Activated CD4-positive, alpha-beta T cell treated with anti-CD3 and anti-CD28 coated beads for 36 hours (primary cell): Measurements from ENCODE around the gene TNFAIP3. TPM values are rescaled to one million over a fixed set of nuclear protein-coding genes. Genes with fewer than 3 reads are reported as not detected.
A peak's percentile ranks its signal among the peaks of the same experiment; 100 is the strongest.

Source experiments
- ATAC-seq: fragments of 200-7000 bp; cut with Tn5 transposase; one replicate; pipeline ENCODE4 v1.10.0; 2021; ENCODE audit warnings: mild to moderate bottlenecking, moderate library complexity
- CTCF ChIA-PET: fragments of 350-600 bp; sonication (Branson Sonifier 250); formaldehyde crosslinking; loops from one replicate; lab custom pipeline; 2021; ENCODE audit warnings: antibody characterized with exemption; lab: Charles Lee
- POLR2A ChIA-PET: fragments of 350-600 bp; sonication (Branson Sonifier 250); formaldehyde crosslinking; loops from one replicate; lab custom pipeline; 2021; ENCODE audit warnings: antibody characterized with exemption, inconsistent platforms; lab: Charles Lee
- DNase-seq: peaks from one replicate; pipeline ENCODE4 v3.0.0-alpha.2; 2020
- H3K27ac Mint-ChIP-seq: one replicate; pipeline ENCODE4 v1.8.0; 2021; ENCODE audit warnings: mixed read lengths
- H3K27me3 Mint-ChIP-seq: one replicate; pipeline ENCODE4 v1.8.0; 2021; ENCODE audit warnings: mixed read lengths
- H3K36me3 Mint-ChIP-seq: one replicate; pipeline ENCODE4 v1.8.0; 2021; ENCODE audit warnings: low read depth, mixed read lengths
- H3K4me1 Mint-ChIP-seq: one replicate; pipeline ENCODE4 v1.8.0; 2021; ENCODE audit warnings: mixed read lengths
- H3K4me3 Mint-ChIP-seq: one replicate; pipeline ENCODE4 v1.8.0; 2021; ENCODE audit warnings: mild to moderate bottlenecking, moderate library complexity, mixed read lengths
- H3K9me3 Mint-ChIP-seq: one replicate; pipeline ENCODE4 v1.8.0; 2021; ENCODE audit warnings: low read depth, mixed read lengths
- intact Hi-C, 2 experiments: fragments of 100-400 bp; cut with DNase I in 1 of 2; cut with micrococcal nuclease in 1 of 2; formaldehyde crosslinking; loops; one replicate each; pipeline versions ENCODE4 v1.14.2 to v1.15.1; 2022 to 2024; cut with DNase I, micrococcal nuclease
- total RNA-seq, 2 experiments: library from RNA; stranded (reverse); gene quantifications; one replicate each; pipeline ENCODE4 v1.2.3, GENCODE V29; 2021

The TNFAIP3 gene
- total RNA-seq = 100 to 1,000 TPM; 284 to 371 TPM

DNA sequence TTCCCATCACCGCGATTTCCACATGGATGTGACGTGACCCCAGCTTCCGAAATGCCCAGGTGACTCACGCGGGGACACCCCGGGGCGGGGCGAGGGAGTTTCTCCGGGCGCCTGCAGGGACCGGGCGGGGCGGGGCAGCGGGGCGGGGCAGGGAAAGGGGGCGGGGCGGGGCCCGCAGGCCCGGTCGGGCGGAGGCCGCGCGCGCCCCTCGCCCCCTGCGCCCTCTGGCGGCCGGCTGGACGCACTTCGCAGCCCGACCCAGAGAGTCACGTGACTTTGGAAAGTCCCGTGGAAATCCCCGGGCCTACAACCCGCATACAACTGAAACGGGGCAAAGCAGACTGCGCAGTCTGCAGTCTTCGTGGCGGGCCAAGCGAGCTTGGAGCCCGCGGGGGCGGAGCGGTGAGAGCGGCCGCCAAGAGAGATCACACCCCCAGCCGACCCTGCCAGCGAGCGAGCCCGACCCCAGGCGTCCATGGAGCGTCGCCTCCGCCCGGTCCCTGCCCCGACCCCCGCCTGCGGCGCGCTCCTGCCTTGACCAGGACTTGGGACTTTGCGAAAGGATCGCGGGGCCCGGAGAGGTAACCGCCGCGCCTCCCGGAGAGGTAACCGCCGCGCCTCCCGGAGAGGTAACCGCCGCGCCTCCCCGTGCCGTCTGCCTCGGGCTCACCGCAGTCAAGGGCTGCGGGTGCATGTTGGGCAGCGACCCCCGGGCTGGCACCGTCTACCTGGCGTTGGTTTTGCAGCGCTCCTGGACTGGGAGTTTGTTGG lies at the start of gene TNFAIP3:
Gene TNFAIP3, plus strand, starts transcription at position 346 of the 771 bp plus-strand sequence. CDS start 3,969 bp downstream, outside the sequence.
- POLR2A ChIA-PET = interaction anchor here (0.6 to 2.2 kb wide), 11 partner anchors 16 to 161 kb away, joined by 3 to 9 read pairs (median 5); no protein-coding TSS in a partner anchor
- Mint-ChIP-seq H3K4me1 (peaks cover 32% of the 10 kb centered on the region), H3K9me3 (no peaks in the 10 kb centered on the region), H3K36me3 (peaks cover 50% of the 10 kb centered on the region), H3K27ac (peak within 1 kb of the TSS; percentile 99), H3K4me3 (peak within 1 kb of the TSS; percentile 91), H3K27me3 (no peaks in the 10 kb centered on the region)
- DNase-seq (peak; percentile 96), ATAC-seq (peak; percentile 65)
- CTCF ChIA-PET = interaction anchor here (0.6 to 10.9 kb wide), 52 partner anchors 9 to 210 kb away, joined by 3 to 137 read pairs (median 4); no protein-coding TSS in a partner anchor
- intact Hi-C loops = loop anchor here (1.0 to 5.0 kb wide), 11 partner anchors 18 to 240 kb away; partner anchors contain the start of gene PERP (in 1 of the 2)

DNA sequence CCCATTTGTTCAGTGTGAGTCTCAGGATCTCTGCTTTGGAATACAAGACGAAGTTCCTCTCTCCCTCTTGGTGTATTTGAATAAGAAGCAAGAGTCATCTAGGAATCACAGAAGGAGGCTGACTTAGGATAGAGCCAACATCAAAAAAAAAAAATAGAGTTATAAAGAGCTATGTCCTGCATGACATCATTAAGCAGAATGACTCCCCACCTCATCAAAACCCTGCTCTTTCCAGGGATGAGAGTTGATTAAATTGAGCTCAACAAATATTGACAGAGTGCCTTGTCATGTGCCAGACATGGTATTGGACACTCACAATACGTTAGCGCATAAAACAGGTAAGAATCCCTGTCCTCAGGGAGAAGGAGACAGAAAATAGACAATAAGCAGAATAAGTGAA lies 48.6 kb upstream of the TNFAIP3 start:
- H3K27ac Mint-ChIP-seq = peak overlapping the region; percentile 85
- no peak overlapping the region for H3K4me3 Mint-ChIP-seq
- H3K4me1 Mint-ChIP-seq = peaks cover 76% of the 10 kb centered on the region
- H3K9me3 Mint-ChIP-seq = peaks cover 2% of the 10 kb centered on the region
- POLR2A ChIA-PET = no interaction called here
- peaks cover 9% of the 10 kb centered on the region for H3K36me3 Mint-ChIP-seq
- DNase-seq = no peak
- intact Hi-C loops = loop anchor here in 1 of 2 experiments (5.0 kb wide), 1 partner anchor 34 kb away; no protein-coding TSS in a partner anchor
- H3K27me3 Mint-ChIP-seq = no peaks in the 10 kb centered on the region
- CTCF ChIA-PET = interaction anchor here (0.8 kb wide), 1 partner anchor 44 kb away, joined by 3 read pairs; no protein-coding TSS in a partner anchor
- no peak for ATAC-seq

DNA sequence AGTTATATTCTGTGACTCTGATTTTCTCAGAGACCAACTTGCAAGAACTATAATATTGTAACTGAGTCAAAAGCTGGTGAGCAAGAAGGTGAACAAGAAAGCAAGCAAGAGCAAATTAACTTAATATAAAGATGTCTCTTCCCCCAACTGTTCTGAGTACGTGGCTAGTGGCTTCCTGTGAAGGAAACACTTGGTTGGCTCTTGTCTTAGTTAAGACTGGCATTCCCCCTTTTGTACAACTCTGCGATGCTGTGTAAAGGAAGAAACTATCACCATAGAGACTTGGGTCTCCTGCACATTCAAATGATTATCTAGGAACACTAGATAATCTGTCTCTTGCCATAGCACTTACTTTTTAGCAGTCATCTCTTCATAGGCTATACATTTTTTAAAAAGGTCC lies 47.3 kb upstream of the TNFAIP3 start:
- DNase-seq (peak; percentile 44), ATAC-seq (peak; percentile 69)
- intact Hi-C loops = loop anchor here in 1 of 2 experiments (1.0 to 5.0 kb wide), 2 partner anchors 9 to 33 kb away; no protein-coding TSS in a partner anchor
- H3K36me3 Mint-ChIP-seq = peaks cover 11% of the 10 kb centered on the region
- peak overlapping the region; percentile 88 for H3K27ac Mint-ChIP-seq
- no peaks in the 10 kb centered on the region for H3K27me3 Mint-ChIP-seq
- ChIA-PET CTCF (interaction anchor here (0.6 to 1.1 kb wide), 3 partner anchors 20 to 97 kb away, joined by 3 read pairs; partner anchors contain the start of gene TNFAIP3), POLR2A (interaction anchor here (1.0 kb wide), 1 partner anchor 63 kb away, joined by 7 read pairs; no protein-coding TSS in a partner anchor)
- H3K9me3 Mint-ChIP-seq = peaks cover 2% of the 10 kb centered on the region
- peak overlapping the region; percentile 3 for H3K4me3 Mint-ChIP-seq
- H3K4me1 Mint-ChIP-seq = peaks cover 83% of the 10 kb centered on the region

DNA sequence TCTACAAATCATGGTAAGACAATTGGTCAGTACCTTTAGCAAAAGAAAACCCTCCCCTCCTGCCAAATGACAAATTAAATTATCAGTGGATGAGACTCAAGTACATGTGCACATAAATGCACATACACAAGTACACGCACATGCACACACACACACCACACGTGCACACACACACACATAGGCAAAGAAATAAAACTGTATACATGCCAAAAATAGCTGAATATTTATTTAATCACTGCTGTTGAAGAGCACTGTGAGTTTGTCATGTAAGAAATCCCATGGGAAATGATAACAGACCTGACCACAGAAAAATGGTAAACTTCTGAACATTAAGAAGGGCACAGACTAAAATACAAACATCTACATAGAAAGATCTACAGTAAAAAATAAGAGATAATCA lies 46.6 kb upstream of the TNFAIP3 start:
- peaks cover 2% of the 10 kb centered on the region for H3K9me3 Mint-ChIP-seq
- CTCF ChIA-PET = interaction anchor here (0.6 to 1.5 kb wide), 5 partner anchors 10 to 98 kb away, joined by 3 to 4 read pairs (median 3); no protein-coding TSS in a partner anchor
- peaks cover 11% of the 10 kb centered on the region for H3K36me3 Mint-ChIP-seq
- ATAC-seq (no peak), DNase-seq (no peak)
- H3K4me1 Mint-ChIP-seq = peaks cover 87% of the 10 kb centered on the region
- peak overlapping the region; percentile 88 for H3K27ac Mint-ChIP-seq
- intact Hi-C loops = no loop called here
- POLR2A ChIA-PET = no interaction called here
- no peaks in the 10 kb centered on the region for H3K27me3 Mint-ChIP-seq
- H3K4me3 Mint-ChIP-seq = no peak overlapping the region

DNA sequence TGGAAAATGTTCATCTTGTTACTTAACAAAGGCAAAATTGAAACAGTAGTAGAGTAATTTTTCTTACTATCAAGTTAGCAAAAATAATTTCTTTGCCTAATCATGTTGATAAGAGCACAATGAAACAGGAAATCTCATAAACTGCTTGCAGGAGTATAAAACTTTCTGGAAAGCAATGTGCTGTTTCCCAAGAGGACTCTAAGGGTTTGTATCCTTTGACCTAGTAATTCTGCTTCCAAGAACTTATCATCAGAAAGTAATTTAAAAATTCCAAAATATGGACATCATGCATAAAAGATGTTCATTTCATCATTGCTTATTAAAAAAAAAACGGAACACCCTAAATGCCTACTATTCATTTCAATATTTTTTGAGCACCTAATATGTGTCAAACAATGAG lies 46.1 kb upstream of the TNFAIP3 start:
- Mint-ChIP-seq H3K36me3 (peaks cover 8% of the 10 kb centered on the region), H3K4me3 (no peak overlapping the region), H3K4me1 (peaks cover 86% of the 10 kb centered on the region), H3K9me3 (peaks cover 2% of the 10 kb centered on the region), H3K27ac (peak overlapping the region; percentile 64), H3K27me3 (no peaks in the 10 kb centered on the region)
- ChIA-PET CTCF (interaction anchor here (1.0 to 1.5 kb wide), 3 partner anchors 10 to 98 kb away, joined by 3 read pairs; no protein-coding TSS in a partner anchor), POLR2A (interaction anchor here (0.7 to 0.8 kb wide), 2 partner anchors 9 to 67 kb away, joined by 3 read pairs; no protein-coding TSS in a partner anchor)
- intact Hi-C loops = no loop called here
- ATAC-seq = no peak
- no peak for DNase-seq

DNA sequence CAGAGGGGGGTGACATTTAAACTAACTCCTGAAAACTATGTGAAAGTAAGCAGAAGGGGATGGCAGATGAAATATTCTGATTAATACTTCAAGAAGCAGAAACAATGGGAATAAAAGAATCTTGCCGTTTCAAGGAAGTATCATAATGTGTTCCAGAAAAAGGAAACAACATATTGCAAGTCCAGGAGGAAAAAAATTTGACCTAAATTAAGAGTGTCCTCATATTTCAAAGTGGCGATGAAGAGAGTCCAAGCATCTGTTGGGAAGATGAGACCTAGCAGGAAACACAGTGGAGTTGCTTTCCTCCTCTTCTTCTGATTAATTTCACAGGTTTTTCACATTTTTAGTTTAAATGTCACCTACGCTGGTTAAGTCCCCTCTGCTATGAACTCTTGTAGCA lies 45.6 kb upstream of the TNFAIP3 start:
- DNase-seq = no peak
- Mint-ChIP-seq H3K9me3 (peaks cover 2% of the 10 kb centered on the region), H3K36me3 (peaks cover 10% of the 10 kb centered on the region), H3K4me1 (peaks cover 84% of the 10 kb centered on the region), H3K27me3 (no peaks in the 10 kb centered on the region), H3K27ac (peak overlapping the region; percentile 64), H3K4me3 (no peak overlapping the region)
- ChIA-PET CTCF (interaction anchor here (1.5 kb wide), 1 partner anchor 11 kb away, joined by 3 read pairs; no protein-coding TSS in a partner anchor), POLR2A (interaction anchor here (0.7 to 0.8 kb wide), 2 partner anchors 10 to 67 kb away, joined by 3 read pairs; no protein-coding TSS in a partner anchor)
- ATAC-seq = no peak
- intact Hi-C loops = no loop called here

DNA sequence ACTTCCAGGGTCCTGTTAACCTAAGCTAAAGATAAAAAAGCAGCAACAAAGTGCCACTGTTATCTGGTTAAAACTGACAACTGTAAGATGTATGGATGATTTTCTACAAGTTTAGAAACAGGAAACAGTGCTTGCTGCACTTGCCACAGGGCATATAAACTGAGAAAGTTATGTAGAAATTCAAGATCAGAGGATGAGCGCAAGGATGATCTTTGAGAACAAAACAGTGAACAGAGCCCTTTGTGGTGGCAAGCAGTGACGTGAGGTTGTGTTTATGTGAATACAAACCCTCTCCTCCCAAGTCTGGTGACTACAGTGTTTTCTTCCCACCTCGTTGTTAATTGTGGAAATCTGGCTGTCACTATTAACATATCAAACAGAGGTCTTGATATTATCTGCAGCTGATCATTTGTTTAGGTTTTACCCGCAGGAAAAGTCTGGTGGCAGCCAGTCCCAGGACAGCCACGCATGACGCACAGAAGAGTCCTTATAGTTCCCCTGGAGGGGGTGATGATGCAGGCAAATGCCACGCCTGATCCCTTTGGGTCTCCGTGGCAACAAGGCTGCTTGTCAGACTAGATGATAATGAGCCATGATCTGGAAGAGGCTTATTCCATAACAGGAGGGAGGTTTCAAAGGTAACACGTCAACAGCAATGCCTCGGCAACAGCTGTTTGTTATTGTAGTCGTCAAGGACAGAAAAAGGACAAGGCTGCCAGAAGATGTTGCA lies 43.1 kb upstream of the TNFAIP3 start:
- peak; percentile 82 for DNase-seq
- H3K27ac Mint-ChIP-seq = peak overlapping the region; percentile 93
- ATAC-seq = peak; percentile 48
- POLR2A ChIA-PET = interaction anchor here (0.7 to 1.2 kb wide), 3 partner anchors 12 to 51 kb away, joined by 3 to 4 read pairs (median 3); no protein-coding TSS in a partner anchor
- H3K4me3 Mint-ChIP-seq = peak overlapping the region; percentile 58
- peaks cover 86% of the 10 kb centered on the region for H3K4me1 Mint-ChIP-seq
- CTCF ChIA-PET = interaction anchor here (0.9 to 4.9 kb wide), 6 partner anchors 13 to 234 kb away, joined by 3 to 22 read pairs (median 4); partner anchors contain the start of gene TNFAIP3
- peaks cover 2% of the 10 kb centered on the region for H3K9me3 Mint-ChIP-seq
- intact Hi-C loops = loop anchor here (1.0 to 2.0 kb wide), 4 partner anchors 13 to 116 kb away; partner anchors contain the start of gene TNFAIP3 (in 2 of the 2)
- H3K36me3 Mint-ChIP-seq = peaks cover 10% of the 10 kb centered on the region
- H3K27me3 Mint-ChIP-seq = no peaks in the 10 kb centered on the region

DNA sequence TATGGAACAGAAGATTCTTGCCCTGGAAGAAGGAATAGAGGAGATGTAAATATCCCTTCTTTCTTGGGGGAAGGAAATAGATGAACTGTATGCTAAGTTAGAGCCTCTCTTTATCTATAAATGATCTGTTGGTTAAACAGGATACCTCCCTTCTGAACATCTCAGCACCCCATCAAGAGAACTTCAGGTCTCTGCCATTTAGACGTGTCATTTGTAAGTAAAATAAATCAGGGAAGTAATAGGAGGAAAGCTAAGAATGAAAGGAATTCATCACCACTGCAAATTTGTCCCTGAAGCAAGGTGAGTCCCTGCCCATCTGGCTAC lies 42.5 kb upstream of the TNFAIP3 start:
- peaks cover 10% of the 10 kb centered on the region for H3K36me3 Mint-ChIP-seq
- H3K27ac Mint-ChIP-seq = peak overlapping the region; percentile 93
- H3K27me3 Mint-ChIP-seq = no peaks in the 10 kb centered on the region
- DNase-seq = no peak
- POLR2A ChIA-PET = interaction anchor here (0.7 to 1.4 kb wide), 4 partner anchors 13 to 51 kb away, joined by 3 to 4 read pairs (median 3); no protein-coding TSS in a partner anchor
- peak overlapping the region; percentile 58 for H3K4me3 Mint-ChIP-seq
- peaks cover 4% of the 10 kb centered on the region for H3K9me3 Mint-ChIP-seq
- CTCF ChIA-PET = interaction anchor here (0.8 to 4.9 kb wide), 7 partner anchors 13 to 235 kb away, joined by 3 to 22 read pairs (median 4); partner anchors contain the start of gene TNFAIP3
- intact Hi-C loops = loop anchor here (1.0 to 2.0 kb wide), 4 partner anchors 13 to 116 kb away; partner anchors contain the start of gene TNFAIP3 (in 2 of the 2)
- no peak for ATAC-seq
- peaks cover 87% of the 10 kb centered on the region for H3K4me1 Mint-ChIP-seq

DNA sequence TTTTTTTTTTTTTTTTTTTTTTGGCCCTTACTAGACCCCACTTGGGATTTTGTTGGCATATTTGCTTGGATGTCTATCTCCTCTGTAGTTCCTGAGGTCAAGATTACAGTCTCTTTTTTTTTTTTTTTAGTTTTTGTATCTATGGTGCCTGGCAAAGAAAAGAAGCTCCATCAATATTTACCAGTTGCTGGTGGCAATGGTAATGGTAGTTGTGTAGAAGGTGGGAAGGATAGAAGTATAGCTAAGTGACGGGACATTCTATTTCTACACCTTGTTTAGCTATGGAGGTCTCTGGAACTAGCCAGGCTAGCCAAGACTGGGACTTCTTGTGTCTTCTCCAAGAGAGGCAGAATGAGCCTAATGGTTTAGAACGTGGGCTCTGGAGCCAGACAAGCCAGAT lies 42.2 kb upstream of the TNFAIP3 start:
- CTCF ChIA-PET = interaction anchor here (0.8 to 4.9 kb wide), 7 partner anchors 14 to 150 kb away, joined by 3 to 22 read pairs (median 4); partner anchors contain the start of gene TNFAIP3
- DNase-seq = no peak
- H3K4me1 Mint-ChIP-seq = peaks cover 87% of the 10 kb centered on the region
- intact Hi-C loops = loop anchor here (1.0 to 5.0 kb wide), 5 partner anchors 14 to 1322 kb away; partner anchors contain the start of gene TNFAIP3 (in 2 of the 2)
- H3K27me3 Mint-ChIP-seq = no peaks in the 10 kb centered on the region
- H3K9me3 Mint-ChIP-seq = peaks cover 4% of the 10 kb centered on the region
- peak overlapping the region; percentile 58 for H3K4me3 Mint-ChIP-seq
- H3K36me3 Mint-ChIP-seq = peaks cover 10% of the 10 kb centered on the region
- peak overlapping the region; percentile 71 for H3K27ac Mint-ChIP-seq
- no peak for ATAC-seq
- POLR2A ChIA-PET = interaction anchor here (0.8 to 2.0 kb wide), 4 partner anchors 13 to 50 kb away, joined by 3 to 7 read pairs (median 3); no protein-coding TSS in a partner anchor

DNA sequence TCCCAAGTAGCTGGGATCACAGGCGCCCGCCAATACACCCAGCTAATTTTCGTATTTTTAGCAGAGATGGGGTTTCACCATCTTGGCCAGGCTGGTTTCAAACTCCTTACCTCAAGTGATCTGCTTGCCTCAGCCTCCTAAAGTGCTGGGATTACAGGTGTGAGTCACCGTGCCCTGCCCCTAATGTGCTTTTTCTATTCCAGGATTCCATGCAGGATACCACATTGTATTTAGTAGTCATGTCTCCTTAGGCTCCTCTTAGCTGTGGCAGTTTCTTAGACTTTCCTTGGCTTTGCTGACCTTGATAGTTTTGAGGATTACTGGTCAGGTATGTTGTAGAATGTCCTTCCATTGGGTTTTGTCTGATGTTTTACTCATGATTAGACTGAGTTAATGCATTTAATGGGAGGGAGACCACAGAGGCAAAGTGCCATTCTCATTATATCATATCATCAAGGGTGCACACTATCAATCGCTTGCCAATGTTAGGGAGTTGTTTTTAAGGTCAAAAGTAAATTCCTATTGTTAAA lies 39.6 kb upstream of the TNFAIP3 start:
- H3K4me1 Mint-ChIP-seq = peaks cover 85% of the 10 kb centered on the region
- CTCF ChIA-PET = interaction anchor here (1.0 to 4.9 kb wide), 7 partner anchors 18 to 182 kb away, joined by 3 to 22 read pairs (median 4); partner anchors contain the start of gene TNFAIP3
- POLR2A ChIA-PET = interaction anchor here (1.0 to 2.3 kb wide), 5 partner anchors 22 to 119 kb away, joined by 3 to 10 read pairs (median 8); partner anchors contain the start of gene TNFAIP3
- DNase-seq (no peak), ATAC-seq (no peak)
- H3K27me3 Mint-ChIP-seq = no peaks in the 10 kb centered on the region
- intact Hi-C loops = loop anchor here in 1 of 2 experiments (5.0 kb wide), 1 partner anchor 1320 kb away; no protein-coding TSS in a partner anchor
- H3K36me3 Mint-ChIP-seq = peaks cover 6% of the 10 kb centered on the region
- peaks cover 2% of the 10 kb centered on the region for H3K9me3 Mint-ChIP-seq
- peak overlapping the region; percentile 89 for H3K27ac Mint-ChIP-seq
- H3K4me3 Mint-ChIP-seq = peak overlapping the region; percentile 30
